Measurements from ENCODE around the gene KCNQ1. TPM values are rescaled to one million over a fixed set of nuclear protein-coding genes. Genes with fewer than 3 reads are reported as not detected.

KCNQ1 gene
- total and polyA plus RNA-seq, 9 of the 15 experiments (the other 6 are each of a cell fraction or from before 2014, with no cell fraction given), result 0.44 TPM; not detected in 8

- H3K4me3 ChIP-seq, result no peak overlapping the region
- in situ Hi-C loops (cut with MboI) (no loop called here), intact Hi-C loops (cut with micrococcal nuclease) (no loop called here)
- H3K9me3 ChIP-seq (replicated peaks; ENCODE audit: control insufficient read depth, insufficient read depth, low read depth, low read length), result no peaks in the 10 kb centered on the region
- H3K4me1 ChIP-seq (replicated peaks in 1 of 2; ENCODE audit: control insufficient read depth in 2 of 2, insufficient read depth in 2 of 2, low read length in 2 of 2), result peaks cover 4 to 43% of the 10 kb centered on the region in 2 experiments; a peak in 4 of 5 replicates
- ChIA-PET CTCF (ENCODE audit: low intra/inter-chr PET ratio) (no interaction called here), POLR2A (interaction anchor here (0.5 to 1.6 kb wide), 5 partner anchors 10 to 27 kb away, joined by 3 to 6 read pairs (median 4); partner anchors contain the start of gene KCNQ1OT1)
- H3K27ac ChIP-seq (ENCODE audit: extremely low read depth, low read depth, low read length), result no peak overlapping the region
- no peaks in the 10 kb centered on the region for H3K36me3 ChIP-seq (ENCODE audit: control insufficient read depth, insufficient read depth, low read length)
- no TSS peak for BruUV-seq (replicated peaks)
- DNase-seq (ENCODE audit: extremely low read depth in 1 of 4, low spot score in 3 of 4) (no peak), FAIRE-seq (no peak), ATAC-seq (no peak)
- no peak for TF ChIP-seq ZNF583 (CRISPR knock-in tag; IDR thresholded peaks at IDR 0.05)
- no peak for TF ChIP-seq HMG20B (CRISPR knock-in tag; IDR thresholded peaks at IDR 0.05)
- 0 out of 2 replicates have a peak, but pooled peaks have one; percentile 46 for TF ChIP-seq ADNP (tag; IDR thresholded peaks at IDR 0.05)
- no peak for TF ChIP-seq C11orf30 (IDR thresholded peaks at IDR 0.05; ENCODE audit: low read depth)
- TF ChIP-seq RCOR1 (IDR thresholded peaks at IDR 0.05; ENCODE audit: borderline replicate concordance in 1 of 2, low read depth in 2 of 2, low read length in 2 of 2), result no peak
- TF ChIP-seq ZNF277 (CRISPR knock-in tag; IDR thresholded peaks at IDR 0.05; ENCODE audit: borderline replicate concordance), result no peak
- 0 out of 2 replicates have a peak, but pooled peaks have one; percentile 63 for TF ChIP-seq BCOR (IDR thresholded peaks at IDR 0.05)
- no peak for TF ChIP-seq BHLHE40 (IDR thresholded peaks at IDR 0.05; ENCODE audit: low read length)
- no peak for TF ChIP-seq NRF1 (conservative IDR thresholded peaks at IDR 0.05 in 1 of 2, IDR thresholded peaks at IDR 0.05 in 1 of 2)
- TF ChIP-seq ZNF384 (IDR thresholded peaks at IDR 0.05; ENCODE audit: low read depth, low read length), result no peak
- no peak for TF ChIP-seq ZNF77 (CRISPR knock-in tag; IDR thresholded peaks at IDR 0.05)
- 28% methylated on average over 16 of the region's 20 CpGs for WGBS (ENCODE audit: insufficient coverage, low coverage, missing lambda C conversion rate)
- H3K79me2 ChIP-seq (ENCODE audit: control insufficient read depth, insufficient read depth, low read length), result no peaks in the 10 kb centered on the region
- H3K4me2 ChIP-seq (ENCODE audit: insufficient read depth, low read length), result no peak overlapping the region
- H2AFZ ChIP-seq (ENCODE audit: low read depth, low read length), result no peak overlapping the region
- H3K9me1 ChIP-seq (ENCODE audit: control insufficient read depth, insufficient read depth, low read length), result no peaks in the 10 kb centered on the region
- peaks cover 0 to 14% of the 10 kb centered on the region in 2 experiments; a peak in 3 of 5 replicates for H3K27me3 ChIP-seq (ENCODE audit: control insufficient read depth in 2 of 2, insufficient read depth in 2 of 2, low read length in 2 of 2)
- 0 out of 2 replicates have a peak, but pooled peaks cover 4% of the 10 kb centered on the region for H4K20me1 ChIP-seq (replicated peaks; ENCODE audit: control insufficient read depth, insufficient read depth, low read length)
- H3K9ac ChIP-seq (ENCODE audit: insufficient read depth in 1 of 2, low read depth in 2 of 2, low read length in 2 of 2), result no peak overlapping the region
Measured at GRCh38 chr11:2724653-2725367, 280.0 kb downstream of the KCNQ1 start.
